ENCODE results near the gene ILRUN. TPM values are rescaled to one million over a fixed set of nuclear protein-coding genes. Genes with fewer than 3 reads are reported as not detected.

ILRUN gene
- total RNA-seq, 1 experiment from 2014 or later, result 64.6 TPM

DNA sequence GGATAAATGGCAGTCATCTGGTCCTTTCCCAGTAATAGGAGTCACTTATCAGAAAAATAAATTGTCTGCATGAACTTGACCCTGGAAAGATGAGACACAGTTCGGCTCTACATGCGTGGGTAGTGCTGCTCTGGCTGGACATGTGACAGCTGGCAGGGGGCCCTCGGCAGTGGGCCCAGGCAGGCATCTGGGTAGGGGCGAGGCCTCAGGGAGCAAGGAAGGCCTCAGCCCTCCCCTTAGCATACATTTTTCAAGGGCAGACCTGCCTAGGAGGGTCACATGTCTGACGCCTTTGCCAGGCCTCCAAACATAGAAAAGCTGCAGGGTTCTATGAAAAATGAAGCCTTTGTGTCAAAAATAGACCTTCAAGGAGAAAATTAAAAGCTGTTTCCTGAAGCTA, 12.8 kb upstream of the ILRUN start:
- Histone ChIP-seq H3K23ac (ENCODE audit: insufficient read length, low read depth, low read length) (no peak overlapping the region), H3K79me1 (ENCODE audit: insufficient read depth, low read depth, low read length, poor library complexity, severe bottlenecking) (no peaks in the 10 kb centered on the region), H2BK12ac (ENCODE audit: insufficient read length, low read depth, low read length) (no peak overlapping the region), H2AK5ac (ENCODE audit: insufficient read length, low read length) (no peak overlapping the region), H3K79me2 (ENCODE audit: insufficient read depth, low read length) (no peaks in the 10 kb centered on the region), H3K9me3 (ENCODE audit: control insufficient read depth, low read depth, low read length) (no peaks in the 10 kb centered on the region), H3K4me1 (ENCODE audit: insufficient read depth, low read length) (no peaks in the 10 kb centered on the region), H3K56ac (ENCODE audit: insufficient read length, low read depth, low read length) (no peak overlapping the region), H4K91ac (ENCODE audit: insufficient read length, low read depth, low read length) (no peak overlapping the region), H3K9ac (ENCODE audit: extremely low read depth, insufficient read length, low read length) (no peak overlapping the region), H2BK5ac (ENCODE audit: insufficient read length, low read length) (no peak overlapping the region), H3T11ph (ENCODE audit: low read length) (no peak overlapping the region), H4K5ac (ENCODE audit: insufficient read length, low read depth, low read length) (no peak overlapping the region), H2BK20ac (ENCODE audit: low read depth, low read length, poor library complexity, severe bottlenecking) (no peak overlapping the region), H3K27ac (ENCODE audit: insufficient read length, low read depth, low read length) (no peak overlapping the region), H2AFZ (ENCODE audit: low read length) (no peak overlapping the region), H4K20me1 (ENCODE audit: control insufficient read depth, insufficient read depth, insufficient read length) (no peaks in the 10 kb centered on the region), H2BK120ac (ENCODE audit: low read depth, low read length, poor library complexity, severe bottlenecking) (no peak overlapping the region), H2BK15ac (ENCODE audit: low read depth, low read length) (no peak overlapping the region), H3K18ac (ENCODE audit: insufficient read length, low read depth, low read length) (no peak overlapping the region), H3K4ac (ENCODE audit: low read depth, low read length) (no peak overlapping the region), H3K14ac (ENCODE audit: insufficient read depth, low read length) (no peak overlapping the region), H3K23me2 (ENCODE audit: insufficient read length, low read depth, low read length, poor library complexity, severe bottlenecking) (no peaks in the 10 kb centered on the region), H4K8ac (replicated peaks; ENCODE audit: insufficient read length, low read depth, low read length) (no peak overlapping the region), H3K4me2 (ENCODE audit: insufficient read depth, insufficient read length, low read length) (no peak overlapping the region), H3K27me3 (ENCODE audit: insufficient read depth, low read length) (no peaks in the 10 kb centered on the region)
- Mint-ChIP-seq H3K27me3 (ENCODE audit: low read depth) (no peaks in the 10 kb centered on the region), H3K4me1 (peaks cover 0 to 3% of the 10 kb centered on the region in 2 experiments; a peak in 2 of 4 replicates), H3K4me3 (no peak overlapping the region), H3K27ac (no peak overlapping the region), H3K36me3 (ENCODE audit: insufficient read depth in 1 of 3, low read depth in 3 of 3) (peaks cover 0 to 4% (median 0%) of the 10 kb centered on the region in 3 experiments; a peak in 1 of 7 replicates), H3K9me3 (no peaks in the 10 kb centered on the region)
- no peak for DNase-seq
- TF ChIP-seq, protein P1, sequence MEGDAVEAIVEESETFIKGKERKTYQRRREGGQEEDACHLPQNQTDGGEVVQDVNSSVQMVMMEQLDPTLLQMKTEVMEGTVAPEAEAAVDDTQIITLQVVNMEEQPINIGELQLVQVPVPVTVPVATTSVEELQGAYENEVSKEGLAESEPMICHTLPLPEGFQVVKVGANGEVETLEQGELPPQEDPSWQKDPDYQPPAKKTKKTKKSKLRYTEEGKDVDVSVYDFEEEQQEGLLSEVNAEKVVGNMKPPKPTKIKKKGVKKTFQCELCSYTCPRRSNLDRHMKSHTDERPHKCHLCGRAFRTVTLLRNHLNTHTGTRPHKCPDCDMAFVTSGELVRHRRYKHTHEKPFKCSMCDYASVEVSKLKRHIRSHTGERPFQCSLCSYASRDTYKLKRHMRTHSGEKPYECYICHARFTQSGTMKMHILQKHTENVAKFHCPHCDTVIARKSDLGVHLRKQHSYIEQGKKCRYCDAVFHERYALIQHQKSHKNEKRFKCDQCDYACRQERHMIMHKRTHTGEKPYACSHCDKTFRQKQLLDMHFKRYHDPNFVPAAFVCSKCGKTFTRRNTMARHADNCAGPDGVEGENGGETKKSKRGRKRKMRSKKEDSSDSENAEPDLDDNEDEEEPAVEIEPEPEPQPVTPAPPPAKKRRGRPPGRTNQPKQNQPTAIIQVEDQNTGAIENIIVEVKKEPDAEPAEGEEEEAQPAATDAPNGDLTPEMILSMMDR (conservative IDR thresholded peaks at IDR 0.05), result no peak
- no CpG with 5 or more reads among the region's 5 CpGs for WGBS (ENCODE audit: extremely low coverage, insufficient read length, low lambda C conversion rate)
